ENCODE data around the gene ATP6V0E2.
A peak's percentile ranks its signal among the peaks of the same experiment; 100 is the strongest.

Gene ATP6V0E2

DNA sequence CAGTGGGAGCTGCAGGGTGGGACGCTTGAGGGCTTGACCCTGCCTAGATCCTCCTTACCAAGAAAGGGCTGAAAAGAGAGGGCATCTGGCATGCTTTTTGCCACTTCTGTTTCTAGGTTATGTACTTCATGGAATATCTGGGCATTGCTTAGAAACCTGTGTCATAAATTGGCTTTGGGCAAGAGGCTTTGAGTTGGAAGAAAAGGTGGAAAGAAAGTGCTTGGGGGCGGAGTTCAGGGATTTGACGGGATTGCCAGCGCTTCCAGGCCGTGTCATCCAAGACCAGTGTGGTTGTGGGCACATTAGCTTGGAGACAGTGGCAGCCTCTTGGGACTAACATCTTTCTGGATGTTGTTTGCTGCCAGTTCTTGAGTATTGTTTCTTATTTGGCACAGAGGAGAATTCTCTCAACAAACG lies 34.8 kb upstream of the ATP6V0E2 start:
- no peak for DNase-seq (ENCODE audit: low read depth)

DNA sequence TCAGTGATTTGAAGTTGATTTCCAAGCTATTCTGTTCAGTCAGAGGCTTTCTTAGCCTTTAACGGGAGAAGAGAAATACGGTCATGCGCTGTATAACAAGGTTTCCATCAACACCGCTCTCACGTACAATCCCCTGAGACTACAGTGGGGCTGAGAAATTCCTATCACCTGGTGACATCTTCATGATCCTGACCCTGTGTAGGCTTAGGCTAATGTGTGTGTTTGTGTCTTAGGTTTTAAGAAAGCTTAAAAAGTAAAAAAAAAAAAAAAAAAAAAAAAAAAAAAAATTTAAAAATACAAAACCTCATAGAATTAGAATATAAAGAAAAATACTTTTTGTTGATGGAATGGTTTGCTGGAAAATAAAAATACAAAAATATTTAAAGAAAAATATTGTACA lies 33.8 kb upstream of the ATP6V0E2 start:
- no peak for DNase-seq (ENCODE audit: low read depth)

DNA sequence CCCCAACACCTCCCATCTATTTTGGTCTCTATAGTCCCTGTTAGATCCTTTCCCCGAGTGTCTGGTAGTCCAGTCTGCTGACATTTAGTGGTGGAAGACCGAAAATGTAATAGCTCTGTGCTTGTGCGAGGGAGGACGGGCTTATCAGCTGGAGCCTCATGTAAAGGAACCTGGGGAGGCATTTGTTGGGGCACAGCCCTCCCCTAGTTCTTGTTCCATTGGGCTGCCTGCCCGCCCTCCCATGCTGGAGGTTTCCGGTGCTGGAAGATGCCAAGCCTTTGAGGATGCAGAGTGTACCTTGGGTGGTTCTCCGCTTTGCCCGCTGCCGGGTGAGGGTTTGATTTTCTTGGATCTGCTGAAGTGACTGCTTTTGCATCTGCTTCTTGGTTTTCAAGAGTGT lies 30.2 kb upstream of the ATP6V0E2 start:
- no peak for DNase-seq (ENCODE audit: low read depth)

DNA sequence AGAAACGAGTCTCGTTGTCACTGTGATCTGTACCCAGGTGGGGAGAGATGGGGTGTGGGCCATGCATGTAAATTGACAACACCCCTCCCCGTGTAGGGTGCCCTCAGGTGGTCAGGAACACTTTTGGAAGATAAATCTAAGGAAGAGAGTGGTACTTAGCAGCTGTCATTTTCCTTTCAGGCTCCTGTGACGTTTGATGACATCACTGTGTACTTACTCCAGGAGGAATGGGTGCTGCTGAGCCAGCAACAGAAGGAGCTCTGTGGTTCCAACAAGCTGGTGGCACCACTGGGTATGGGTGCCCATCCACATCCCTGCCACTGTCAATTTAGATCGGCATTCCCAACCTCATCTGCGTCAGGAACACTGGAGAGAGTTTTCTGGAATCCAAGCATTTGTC lies 29.3 kb upstream of the ATP6V0E2 start:
- no peak for DNase-seq (ENCODE audit: low read depth)

DNA sequence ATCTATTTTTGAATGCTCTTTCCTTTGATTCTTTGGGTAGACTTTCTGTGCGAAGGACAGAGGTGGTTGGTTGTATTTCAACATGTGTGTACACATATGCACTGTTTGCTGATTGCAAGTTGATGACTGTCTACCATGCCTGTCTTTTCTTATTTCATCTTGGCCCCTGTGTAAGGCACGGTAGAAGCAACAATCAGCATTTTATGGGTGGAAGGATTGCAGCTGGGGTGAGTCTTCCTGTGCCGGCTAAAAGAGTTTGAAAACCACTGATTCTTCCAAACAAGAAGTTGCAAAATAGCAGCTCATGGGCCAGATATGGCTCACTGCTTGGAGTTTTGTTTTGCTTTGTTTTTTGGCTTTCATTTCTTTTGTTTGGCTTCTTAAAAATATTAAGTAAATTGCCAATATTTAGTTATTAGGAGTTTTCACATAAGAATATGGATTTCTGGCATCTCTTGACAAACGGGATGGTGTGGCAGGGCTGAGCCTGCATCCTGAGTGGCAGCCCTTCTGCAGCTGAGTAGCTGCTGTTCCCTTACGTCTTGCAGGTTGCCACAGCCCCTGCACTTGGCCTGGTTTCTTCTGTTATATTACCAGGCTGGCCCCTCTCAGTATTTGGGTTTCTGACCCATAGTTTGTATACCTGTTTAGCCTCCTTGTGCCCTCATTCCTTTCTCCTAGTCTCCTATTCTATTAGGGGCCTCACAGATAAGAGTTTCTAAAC lies 28.4 kb upstream of the ATP6V0E2 start:
- DNase-seq (ENCODE audit: low read depth) = no peak

DNA sequence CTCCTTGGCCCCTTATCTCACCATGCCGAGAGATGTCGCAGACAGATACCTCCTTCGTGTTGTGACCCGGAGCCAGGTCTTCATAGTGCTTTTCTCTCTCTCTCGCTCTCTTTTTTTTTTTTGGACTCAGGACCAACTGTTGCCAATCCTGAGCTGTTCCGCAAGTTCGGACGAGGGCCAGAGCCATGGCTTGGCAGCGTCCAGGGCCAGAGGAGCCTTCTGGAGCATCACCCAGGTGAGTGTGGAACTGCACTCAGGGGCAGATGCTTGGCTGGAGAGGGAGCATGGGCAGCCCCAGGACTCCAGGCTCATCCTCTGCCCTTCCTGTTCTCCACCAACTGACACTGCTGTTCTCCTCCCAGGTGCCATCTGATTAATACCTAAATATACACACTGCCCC lies 27.7 kb upstream of the ATP6V0E2 start:
- no peak for DNase-seq (ENCODE audit: low read depth)

DNA sequence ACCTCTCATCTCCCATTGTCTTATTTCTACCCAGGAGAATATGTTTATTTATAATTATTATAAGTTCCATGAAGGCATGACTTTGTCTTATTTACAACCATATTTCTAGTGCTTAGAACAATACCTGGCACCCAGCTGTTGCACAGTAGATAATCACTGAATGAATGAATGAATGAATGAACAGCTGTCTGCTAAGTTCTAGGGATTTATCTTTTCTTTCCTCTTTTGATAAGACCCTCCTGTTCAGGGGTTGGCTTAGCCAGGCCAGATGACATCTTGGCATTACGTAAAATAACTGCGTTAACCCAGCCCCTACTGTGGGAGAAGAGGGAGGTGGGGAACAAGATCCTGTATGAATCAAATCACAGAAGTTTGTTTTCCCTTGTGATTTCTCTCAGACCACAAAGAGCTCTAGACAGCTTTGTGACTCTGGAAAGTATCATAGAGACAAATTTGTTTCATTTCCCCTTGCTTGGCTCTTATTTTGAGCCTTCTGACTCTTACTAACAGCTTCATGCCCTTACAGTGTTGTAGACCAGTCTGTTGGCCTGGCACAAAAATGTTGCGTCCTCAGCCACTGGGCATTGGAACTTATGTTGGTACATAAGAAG lies 27.2 kb upstream of the ATP6V0E2 start:
- DNase-seq (ENCODE audit: low read depth) = no peak

DNA sequence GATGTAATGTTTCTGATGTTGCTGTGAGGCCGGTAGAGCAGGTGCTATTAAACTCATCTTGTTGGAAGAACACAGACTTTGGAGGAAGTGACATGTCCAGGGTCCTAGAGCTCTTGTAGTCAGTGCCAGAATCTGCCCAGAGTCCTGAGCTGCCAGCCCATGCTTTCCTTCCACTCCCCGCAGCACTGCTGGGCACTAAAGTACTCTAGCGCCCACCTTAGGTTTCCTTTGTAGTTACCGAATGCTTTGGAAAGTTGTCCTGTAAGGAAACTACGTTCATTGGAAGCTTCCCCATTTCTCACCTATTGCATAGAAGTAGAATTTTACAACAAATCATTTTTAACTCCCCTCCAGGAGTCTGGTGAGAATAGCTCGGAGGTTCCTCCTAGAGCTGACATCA lies 24.6 kb upstream of the ATP6V0E2 start:
- no peak for DNase-seq (ENCODE audit: low read depth)

DNA sequence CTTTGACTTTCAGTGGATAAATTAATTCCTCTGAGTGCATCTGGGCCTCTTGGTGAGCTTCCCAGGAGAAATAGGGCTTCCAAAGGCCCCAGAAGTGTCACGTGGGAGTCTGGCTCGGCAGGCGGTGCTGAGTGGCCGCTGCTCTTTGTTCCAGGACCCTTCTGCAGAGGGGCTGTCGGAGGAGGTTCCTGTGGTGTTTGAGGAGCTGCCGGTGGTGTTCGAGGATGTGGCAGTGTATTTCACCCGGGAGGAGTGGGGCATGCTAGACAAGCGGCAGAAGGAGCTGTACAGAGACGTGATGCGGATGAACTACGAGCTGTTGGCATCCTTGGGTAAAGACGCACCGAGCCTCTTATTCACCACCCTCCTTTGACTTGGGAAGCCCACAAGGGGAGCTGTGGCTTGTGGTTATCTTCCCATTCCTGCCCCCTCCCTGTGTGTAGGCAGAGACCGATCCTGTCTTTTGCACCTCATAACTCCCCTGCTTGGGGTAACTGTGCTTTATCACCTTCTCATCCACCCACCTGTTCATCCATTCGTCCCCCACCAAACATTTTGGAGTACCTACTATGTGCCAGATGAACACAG lies 23.7 kb upstream of the ATP6V0E2 start:
- DNase-seq (ENCODE audit: low read depth) = no peak

DNA sequence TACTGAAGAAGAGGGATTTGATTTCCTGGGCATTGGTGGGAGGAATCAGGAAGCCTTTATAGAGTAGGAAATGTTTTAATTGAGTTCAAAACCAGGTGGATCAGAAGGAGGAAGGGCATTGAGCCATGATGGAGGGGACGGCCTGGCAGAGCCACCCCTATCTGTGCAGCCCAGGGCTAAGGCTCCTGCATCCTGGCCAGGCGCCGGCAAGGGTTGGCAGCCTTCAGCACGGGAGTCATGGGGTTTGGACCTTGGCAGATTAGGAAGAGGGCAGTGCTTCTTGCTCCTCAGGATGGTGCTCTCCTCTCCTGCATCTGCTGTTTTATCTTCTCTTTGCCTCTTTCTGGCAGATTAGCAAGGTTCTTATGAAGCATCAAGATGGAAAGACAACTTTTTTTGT lies 23.1 kb upstream of the ATP6V0E2 start:
- DNase-seq (ENCODE audit: low read depth) = no peak

DNA sequence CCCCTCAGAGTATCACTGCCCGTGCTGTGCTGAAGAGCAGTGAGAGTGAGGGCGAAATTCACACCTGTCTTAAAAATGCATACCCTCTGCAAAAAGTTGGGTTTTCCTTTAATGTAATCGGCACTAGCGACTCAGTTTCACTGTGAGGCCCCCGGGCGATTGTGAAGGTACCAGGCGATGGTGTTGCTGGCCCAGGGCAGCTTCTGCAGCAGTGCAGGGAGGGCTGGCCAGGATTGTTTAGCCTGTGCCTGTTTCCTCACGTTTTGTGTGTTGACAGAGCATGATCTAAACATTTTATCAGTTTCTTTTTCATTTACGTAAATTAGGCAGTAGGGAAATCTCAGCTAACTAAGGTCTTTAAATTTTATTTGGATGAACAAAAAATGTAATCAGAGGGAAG lies 22.3 kb upstream of the ATP6V0E2 start:
- no peak for DNase-seq (ENCODE audit: low read depth)

DNA sequence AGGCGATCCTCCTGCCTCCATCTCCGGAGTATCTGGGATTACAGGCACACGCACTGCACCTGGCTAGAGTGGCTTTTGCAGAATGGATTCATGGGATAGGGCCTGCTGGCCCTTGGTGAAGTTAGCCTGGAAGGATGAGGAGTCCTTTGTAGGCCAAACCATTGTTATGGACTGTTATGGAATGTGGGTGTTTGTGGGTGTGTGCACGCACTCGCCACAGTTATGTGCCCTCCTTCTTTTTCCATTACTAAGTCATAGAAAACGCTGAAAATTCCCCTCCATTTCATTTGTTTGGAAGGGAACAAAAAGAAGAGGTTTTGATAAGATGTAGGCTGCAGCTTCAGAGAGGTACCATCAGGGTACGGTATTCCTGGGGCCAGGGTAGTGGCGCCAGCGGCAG lies 20.6 kb upstream of the ATP6V0E2 start:
- DNase-seq (ENCODE audit: low read depth) = no peak

DNA sequence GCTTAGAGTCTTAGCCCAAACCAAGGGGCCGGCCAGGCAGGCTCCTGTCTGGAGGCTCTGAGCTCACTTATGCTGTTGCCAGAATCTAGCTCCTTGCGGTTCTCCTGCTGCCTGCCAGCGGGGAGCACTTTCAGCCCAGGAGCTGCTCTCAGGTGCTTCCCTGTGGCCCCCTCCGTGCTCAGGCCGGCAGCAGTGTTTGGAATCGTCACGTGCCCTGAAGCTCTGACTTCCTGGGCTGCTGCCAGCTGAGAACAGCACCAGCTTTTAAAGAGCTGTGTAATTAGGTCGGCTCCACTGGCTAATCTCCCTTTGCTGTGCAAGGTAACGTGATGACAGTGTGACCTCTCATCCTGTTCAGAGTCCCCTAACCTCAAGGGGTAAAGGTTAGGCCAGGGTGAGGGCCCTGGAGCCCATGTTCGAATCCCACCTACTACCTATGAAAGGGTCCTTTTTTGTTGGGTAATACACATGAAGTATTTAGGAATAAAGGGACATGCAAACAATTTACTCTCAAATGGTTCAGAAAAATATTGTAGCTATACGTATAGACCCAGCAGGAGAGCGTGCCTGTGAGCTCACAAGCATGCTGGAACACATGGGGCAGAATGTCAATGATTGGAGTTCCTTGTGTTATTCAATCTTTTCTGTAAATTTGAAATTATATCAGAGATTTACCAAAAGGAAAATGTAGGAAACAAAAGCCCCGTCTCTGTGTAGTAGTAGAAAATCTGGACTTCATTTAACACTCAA lies 19.0 kb upstream of the ATP6V0E2 start:
- DNase-seq (ENCODE audit: low read depth) = no peak

DNA sequence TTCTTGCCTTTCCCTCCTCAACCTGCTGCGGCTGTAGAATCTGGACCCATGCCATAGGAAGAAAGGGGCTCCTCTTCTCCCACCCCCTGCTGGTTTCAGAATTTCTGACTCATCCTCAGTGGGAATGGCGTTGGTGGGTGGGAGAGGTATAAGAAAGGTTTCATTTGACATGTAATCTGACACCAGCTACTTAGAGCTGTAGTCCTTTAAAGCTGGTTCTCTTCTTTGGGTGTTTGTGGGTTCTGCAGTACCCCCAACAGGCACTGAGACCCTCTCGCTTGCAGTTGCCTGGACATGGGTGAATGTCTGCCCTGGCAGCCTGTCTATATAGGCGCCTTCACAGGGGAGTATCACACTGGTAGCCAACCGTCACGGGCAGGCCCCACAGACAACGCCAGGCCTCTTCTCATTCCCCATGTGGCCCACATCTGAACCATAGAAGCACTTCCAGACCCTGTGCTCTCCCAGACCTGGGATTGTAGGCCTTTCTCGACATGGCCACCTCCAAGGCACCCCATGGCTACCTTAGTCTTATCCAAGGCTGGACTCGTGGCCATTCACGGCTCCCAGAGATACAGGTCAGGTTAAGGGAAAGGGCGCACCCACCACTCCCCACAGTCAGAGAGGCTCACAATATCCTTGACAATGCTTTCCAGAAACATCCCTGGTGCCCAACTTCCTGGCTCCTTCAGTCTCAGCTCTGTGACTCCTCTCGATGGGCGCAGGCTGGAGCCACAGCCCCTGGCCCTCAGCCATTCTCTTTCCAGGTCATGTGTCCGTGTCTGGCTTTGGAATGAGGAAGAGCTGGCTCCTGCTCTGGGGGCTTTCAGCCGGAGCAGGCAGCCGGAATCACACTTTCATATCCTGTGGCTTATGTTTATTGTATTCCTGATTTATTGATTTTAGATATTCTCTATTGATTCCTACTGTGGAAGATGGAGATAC lies 18.1 kb upstream of the ATP6V0E2 start:
- peak; percentile 78 for DNase-seq (ENCODE audit: low read depth)

DNA sequence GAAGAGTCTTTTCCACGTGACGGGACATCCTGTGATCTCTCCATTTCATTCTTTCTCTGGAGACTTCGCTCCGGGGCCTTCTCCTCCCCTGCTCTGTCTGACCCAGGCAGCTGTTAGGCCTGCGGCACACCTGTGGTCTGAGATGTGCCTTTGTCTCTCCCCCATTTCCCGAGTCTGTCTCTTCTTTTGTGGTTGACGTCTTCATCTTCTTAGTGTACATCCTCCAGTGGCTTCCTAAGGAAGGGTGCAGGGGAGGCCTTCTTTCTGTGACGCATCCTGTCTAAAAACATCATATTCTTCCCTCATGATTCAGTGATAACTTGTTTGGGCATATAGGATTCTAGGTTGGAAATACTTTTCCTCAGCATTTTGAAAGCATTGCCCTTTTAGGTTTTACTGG lies 17.2 kb upstream of the ATP6V0E2 start:
- no peak for DNase-seq (ENCODE audit: low read depth)

DNA sequence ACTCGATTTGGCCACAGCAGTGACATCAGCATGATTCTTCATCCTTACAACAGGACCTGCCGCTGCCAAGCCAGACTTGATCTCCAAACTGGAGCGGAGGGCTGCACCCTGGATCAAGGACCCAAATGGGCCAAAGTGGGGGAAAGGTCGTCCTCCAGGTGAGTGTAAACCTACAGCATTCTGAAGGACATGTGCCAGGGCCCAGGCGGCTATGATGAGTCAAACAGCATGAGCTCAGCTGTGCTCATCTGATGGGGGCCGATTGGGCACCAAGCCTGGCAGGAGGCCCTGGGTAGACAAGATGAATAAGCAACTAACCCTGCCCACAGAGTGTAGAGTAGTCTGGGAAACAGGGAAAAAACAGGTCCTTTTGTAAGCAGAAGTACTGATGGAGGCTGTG lies 14.4 kb upstream of the ATP6V0E2 start:
- DNase-seq (ENCODE audit: low read depth) = no peak

DNA sequence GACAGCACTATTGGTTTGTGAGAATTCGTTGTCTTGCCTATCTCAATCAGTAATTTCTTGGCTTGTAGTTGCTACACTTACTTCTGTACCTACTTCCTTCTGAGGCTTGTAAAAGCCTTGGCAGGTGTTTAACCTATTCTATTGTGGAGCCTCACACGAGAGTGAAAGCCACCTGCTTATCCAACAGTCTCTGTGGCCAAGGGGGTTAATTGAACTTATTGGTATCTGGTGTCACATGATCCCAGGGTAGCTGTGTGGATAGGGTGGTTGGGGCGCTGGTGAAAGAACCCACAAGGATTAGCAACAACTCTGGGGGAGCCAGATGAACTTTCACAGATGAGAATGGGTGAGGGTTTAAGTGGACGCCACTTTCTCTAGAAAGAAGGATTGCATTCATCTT lies 13.9 kb upstream of the ATP6V0E2 start:
- DNase-seq (ENCODE audit: low read depth) = no peak

DNA sequence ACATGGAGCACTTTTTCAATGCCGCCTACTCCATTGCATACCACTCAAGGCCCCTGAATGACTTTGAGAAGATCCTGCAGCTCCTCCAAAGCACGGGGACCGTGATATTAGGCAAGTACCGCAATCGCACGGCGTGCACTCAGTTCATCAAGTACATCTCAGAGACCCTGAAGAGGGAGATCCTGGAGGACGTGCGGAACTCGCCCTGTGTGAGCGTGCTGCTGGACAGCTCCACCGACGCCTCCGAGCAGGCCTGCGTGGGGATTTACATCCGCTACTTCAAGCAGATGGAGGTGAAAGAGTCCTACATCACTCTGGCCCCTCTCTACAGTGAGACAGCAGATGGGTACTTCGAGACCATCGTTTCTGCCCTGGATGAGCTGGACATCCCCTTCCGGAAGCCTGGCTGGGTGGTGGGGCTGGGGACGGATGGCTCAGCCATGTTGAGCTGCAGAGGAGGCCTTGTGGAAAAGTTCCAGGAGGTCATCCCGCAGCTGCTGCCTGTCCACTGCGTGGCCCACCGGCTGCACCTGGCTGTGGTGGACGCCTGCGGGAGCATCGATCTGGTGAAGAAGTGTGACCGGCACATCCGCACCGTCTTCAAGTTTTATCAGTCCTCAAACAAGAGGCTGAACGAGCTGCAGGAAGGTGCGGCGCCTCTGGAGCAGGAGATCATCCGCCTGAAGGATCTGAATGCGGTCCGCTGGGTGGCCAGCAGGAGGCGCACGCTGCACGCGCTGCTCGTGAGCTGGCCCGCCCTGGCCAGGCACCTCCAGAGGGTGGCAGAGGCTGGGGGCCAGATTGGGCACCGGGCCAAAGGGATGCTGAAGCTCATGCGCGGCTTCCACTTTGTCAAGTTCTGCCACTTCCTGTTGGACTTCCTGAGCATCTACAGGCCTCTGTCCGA lies 12.7 kb upstream of the ATP6V0E2 start:
- no peak for DNase-seq (ENCODE audit: low read depth)

DNA sequence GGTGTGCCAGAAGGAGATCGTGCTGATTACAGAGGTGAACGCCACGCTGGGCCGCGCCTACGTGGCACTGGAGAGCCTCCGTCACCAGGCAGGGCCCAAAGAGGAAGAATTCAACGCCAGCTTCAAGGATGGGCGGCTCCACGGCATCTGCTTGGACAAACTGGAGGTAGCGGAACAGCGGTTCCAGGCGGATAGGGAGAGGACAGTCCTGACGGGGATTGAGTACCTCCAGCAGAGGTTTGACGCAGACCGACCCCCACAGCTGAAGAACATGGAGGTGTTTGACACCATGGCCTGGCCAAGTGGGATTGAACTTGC lies 12.1 kb upstream of the ATP6V0E2 start:
- no peak for DNase-seq (ENCODE audit: low read depth)

DNA sequence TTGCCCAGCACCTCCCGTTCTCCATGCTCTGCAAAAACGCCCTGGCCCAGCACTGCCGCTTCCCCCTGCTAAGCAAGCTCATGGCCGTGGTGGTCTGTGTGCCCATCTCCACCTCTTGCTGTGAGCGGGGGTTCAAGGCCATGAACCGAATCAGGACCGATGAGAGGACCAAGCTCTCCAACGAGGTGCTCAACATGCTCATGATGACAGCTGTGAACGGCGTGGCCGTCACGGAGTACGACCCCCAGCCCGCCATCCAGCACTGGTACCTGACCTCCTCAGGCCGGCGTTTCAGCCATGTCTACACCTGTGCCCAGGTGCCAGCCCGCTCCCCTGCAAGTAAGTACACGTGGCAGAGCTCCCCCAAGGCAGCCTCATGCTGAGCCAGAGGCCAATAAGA lies 11.6 kb upstream of the ATP6V0E2 start:
- no peak for DNase-seq (ENCODE audit: low read depth)

DNA sequence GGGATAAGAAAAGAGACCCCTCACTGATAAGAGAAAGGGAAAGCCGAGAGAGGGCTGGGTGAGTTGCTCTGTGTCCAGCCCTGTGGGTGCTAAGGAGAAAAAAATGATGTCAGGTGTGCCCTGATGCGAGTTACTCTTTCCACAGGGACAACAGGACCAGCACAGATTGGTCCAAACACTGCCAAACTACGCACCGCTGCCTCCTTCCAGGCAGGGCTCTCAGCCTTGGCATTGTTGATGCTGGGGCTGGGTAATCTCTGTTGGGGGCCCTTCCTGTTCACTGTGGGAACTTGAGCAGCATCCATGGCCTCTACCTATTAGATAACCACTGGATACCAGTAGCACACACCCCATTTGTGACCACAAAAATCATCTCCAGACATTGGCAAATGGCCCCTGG lies 10.3 kb upstream of the ATP6V0E2 start:
- DNase-seq (ENCODE audit: low read depth) = no peak

All from non-pigmented ciliary epithelial cell (primary cell).